ENCODE results near the gene C17orf114. TPM values are rescaled to one million over a fixed set of nuclear protein-coding genes. Genes with fewer than 3 reads are reported as not detected.

Gene C17orf114

Other genes with a start within 250 kb of the C17orf114 start
- gene MYBBP1A, start 246.9 kb downstream of the C17orf114 start, total RNA-seq = 61.7 and 71.2 TPM in 2 replicates
- not detected in 2 replicates for gene GGT6, start 241.8 kb downstream of the C17orf114 start, total RNA-seq
- gene SMTNL2, start 217.8 kb downstream of the C17orf114 start, total RNA-seq = not detected in 2 replicates
- not detected in 2 replicates for gene ALOX15, start 160.7 kb downstream of the C17orf114 start, total RNA-seq
- gene PELP1, start 98.2 kb downstream of the C17orf114 start, total RNA-seq = 17.7 and 19.6 TPM in 2 replicates
- gene ARRB2, start 91.7 kb downstream of the C17orf114 start, total RNA-seq = 3.5 TPM in 2 replicates
- 9.9 and 11.0 TPM in 2 replicates for gene MED11, start 70.9 kb downstream of the C17orf114 start, total RNA-seq
- not detected in 2 replicates for gene ZMYND15, start 62.5 kb downstream of the C17orf114 start, total RNA-seq
- 0.64 and 0.86 TPM in 2 replicates for gene CXCL16, start 62.4 kb downstream of the C17orf114 start, total RNA-seq
- gene TM4SF5, start 30.4 kb downstream of the C17orf114 start, total RNA-seq = not detected in 2 replicates
- gene VMO1, start 16.0 kb downstream of the C17orf114 start, total RNA-seq = 0.64 TPM in 1 of 2 replicates, not detected in the other
- not detected in 2 replicates for gene GLTPD2, start 13.4 kb downstream of the C17orf114 start, total RNA-seq
- 149 and 157 TPM in 2 replicates for gene PSMB6, start 6.2 kb downstream of the C17orf114 start, total RNA-seq
- 11.7 and 13.9 TPM in 2 replicates for gene PLD2, start 4.8 kb upstream of the C17orf114 start, total RNA-seq
- gene MINK1, start 31.0 kb upstream of the C17orf114 start, total RNA-seq = 21.6 and 38.0 TPM in 2 replicates
- gene C17orf107, start 97.2 kb upstream of the C17orf114 start, total RNA-seq = 3.5 and 3.9 TPM in 2 replicates
- under 0.01 and 0.32 TPM in 2 replicates for gene CHRNE, start 100.8 kb upstream of the C17orf114 start, total RNA-seq
- not detected in 2 replicates for gene GP1BA, start 129.9 kb upstream of the C17orf114 start, total RNA-seq
- 51.8 and 64.7 TPM in 2 replicates for gene SLC25A11, start 137.7 kb upstream of the C17orf114 start, total RNA-seq
- 26.4 and 34.5 TPM in 2 replicates for gene RNF167, start 137.9 kb upstream of the C17orf114 start, total RNA-seq
- 581 and 784 TPM in 2 replicates for gene PFN1, start 146.2 kb upstream of the C17orf114 start, total RNA-seq
- gene ENO3, start 148.8 kb upstream of the C17orf114 start, total RNA-seq = 2.6 and 7.4 TPM in 2 replicates
- 34.5 and 39.0 TPM in 2 replicates for gene SPAG7, start 165.5 kb upstream of the C17orf114 start, total RNA-seq
- gene CAMTA2, start 185.3 kb upstream of the C17orf114 start, total RNA-seq = 15.1 TPM in 2 replicates
- gene INCA1, start 195.2 kb upstream of the C17orf114 start, total RNA-seq = 0.97 and 1.3 TPM in 2 replicates
- gene KIF1C, start 195.6 kb upstream of the C17orf114 start, total RNA-seq = 50.6 and 56.6 TPM in 2 replicates
- under 0.01 and 0.43 TPM in 2 replicates for gene SLC52A1, start 233.1 kb upstream of the C17orf114 start, total RNA-seq

Data from fibroblast of villous mesenchyme (primary cell).